Liver (tissue), 9 donors: ENCODE results near the gene DISP3. TPM values are rescaled to one million over a fixed set of nuclear protein-coding genes. Genes with fewer than 3 reads are reported as not detected.

Source experiments
- DNase-seq: peaks from one replicate; pipeline ENCODE4 v3.0.0-alpha.2; 2017; ENCODE audit warnings: low spot score
- H3K27ac ChIP-seq, 2 donors: one replicate each; pipeline ENCODE4 v1.7.0; 2013; ENCODE audit warnings: inconsistent platforms in 2 of 2, low read length in 2 of 2, control low read depth in 1 of 2, low read depth in 1 of 2, mild to moderate bottlenecking in 1 of 2
- H3K27me3 ChIP-seq, 4 donors: one replicate each; pipeline versions ENCODE4 v1.6.1 to v1.7.0; 2013; ENCODE audit warnings: low read length in 3 of 4, inconsistent platforms in 1 of 4, mild to moderate bottlenecking in 1 of 4, moderate library complexity in 1 of 4; ENCODE audit not compliant: control insufficient read depth in 4 of 4, insufficient read depth in 4 of 4
- H3K36me3 ChIP-seq, 4 donors: one replicate each; pipeline versions ENCODE4 v1.6.1 to v1.7.0; 2013; ENCODE audit warnings: low read length in 3 of 4, mild to moderate bottlenecking in 3 of 4, low read depth in 1 of 4, moderate library complexity in 1 of 4; ENCODE audit not compliant: control insufficient read depth in 4 of 4, insufficient read depth in 3 of 4
- H3K4me1 ChIP-seq, 4 donors: one replicate each; pipeline versions ENCODE4 v1.6.1 to v1.7.0; 2013; ENCODE audit warnings: low read length in 3 of 4, mild to moderate bottlenecking in 3 of 4, moderate library complexity in 1 of 4; ENCODE audit not compliant: control insufficient read depth in 4 of 4, insufficient read depth in 4 of 4
- H3K4me3 ChIP-seq, 3 donors: one replicate each; pipeline versions ENCODE4 v1.6.1 to v1.7.0; 2013; ENCODE audit warnings: low read length in 3 of 3, control low read depth in 1 of 3, low read depth in 1 of 3, mild to moderate bottlenecking in 1 of 3
- H3K9ac ChIP-seq, 2 donors: one replicate each; pipeline ENCODE4 v1.7.0; 2013; ENCODE audit warnings: low read length in 2 of 2, mild to moderate bottlenecking in 2 of 2, moderate library complexity in 2 of 2, control low read depth in 1 of 2, low read depth in 1 of 2
- H3K9me3 ChIP-seq, 4 donors: one replicate each; pipeline versions ENCODE4 v1.6.1 to v1.7.0; 2013; ENCODE audit warnings: low read length in 3 of 4; ENCODE audit not compliant: control insufficient read depth in 4 of 4
- ATF3 ChIP-seq: IDR thresholded peaks from 2 replicates; pipeline ENCODE4 v1.6.1; 2016; ENCODE audit warnings: antibody characterized with exemption
- CTCF ChIP-seq: fragments of 150-350 bp; IDR thresholded peaks from 2 replicates; pipeline ENCODE4 v1.5.1; 2017; ENCODE audit warnings: improper control_type of control experiment, low read depth, low read length; ENCODE audit not compliant: missing input control
- EGR1 ChIP-seq, 2 donors: IDR thresholded peaks; 2 replicates each; pipeline ENCODE4 v1.6.1; 2016 to 2018; ENCODE audit warnings: antibody characterized with exemption in 2 of 2, low read depth in 2 of 2
- FOXA1 ChIP-seq: IDR thresholded peaks from 2 replicates; pipeline ENCODE4 v1.6.1; 2016; ENCODE audit warnings: antibody characterized with exemption
- FOXA2 ChIP-seq: IDR thresholded peaks from 2 replicates; pipeline ENCODE4 v1.6.1; 2016; ENCODE audit warnings: antibody characterized with exemption
- GABPA ChIP-seq, 2 donors: IDR thresholded peaks in 1 of 2; conservative IDR thresholded peaks in 1 of 2; 2 replicates each; pipeline ENCODE4 v1.6.1; 2016; ENCODE audit warnings: antibody characterized with exemption in 2 of 2, mild to moderate bottlenecking in 1 of 2, moderate library complexity in 1 of 2
- HNF4A ChIP-seq, 2 donors: conservative IDR thresholded peaks; 2 replicates each; pipeline ENCODE4 v1.6.1; 2016; ENCODE audit warnings: antibody characterized with exemption in 2 of 2, mild to moderate bottlenecking in 2 of 2
- HNF4G ChIP-seq: IDR thresholded peaks from 2 replicates; pipeline ENCODE4 v1.6.1; 2016; ENCODE audit warnings: antibody characterized with exemption
- JUND ChIP-seq, 2 donors: IDR thresholded peaks; 2 replicates each; pipeline ENCODE4 v1.6.1; 2016; ENCODE audit warnings: antibody characterized with exemption in 2 of 2
- MAX ChIP-seq: IDR thresholded peaks from 2 replicates; pipeline ENCODE4 v1.6.1; 2016; ENCODE audit warnings: antibody characterized with exemption
- NR2F2 ChIP-seq: IDR thresholded peaks from 2 replicates; pipeline ENCODE4 v1.6.1; 2016; ENCODE audit warnings: antibody characterized with exemption
- RAD21 ChIP-seq, 2 donors: IDR thresholded peaks; 2 replicates each; pipeline ENCODE4 v1.6.1; 2016; ENCODE audit warnings: antibody characterized with exemption in 2 of 2, mild to moderate bottlenecking in 2 of 2
- REST ChIP-seq: IDR thresholded peaks from 2 replicates; pipeline ENCODE4 v1.6.1; 2016; ENCODE audit warnings: antibody characterized with exemption, mild to moderate bottlenecking
- RXRA ChIP-seq, 2 donors: IDR thresholded peaks; 2 replicates each; pipeline ENCODE4 v1.6.1; 2017 to 2018; ENCODE audit warnings: antibody characterized with exemption in 2 of 2, mild to moderate bottlenecking in 1 of 2
- SP1 ChIP-seq: IDR thresholded peaks from 2 replicates; pipeline ENCODE4 v1.6.1; 2018; ENCODE audit warnings: antibody characterized with exemption, mild to moderate bottlenecking
- TAF1 ChIP-seq: conservative IDR thresholded peaks from 2 replicates; pipeline ENCODE4 v1.6.1; 2016; ENCODE audit warnings: antibody characterized with exemption, mild to moderate bottlenecking
- YY1 ChIP-seq: IDR thresholded peaks from 2 replicates; pipeline ENCODE4 v1.6.1; 2016; ENCODE audit warnings: antibody characterized with exemption, mild to moderate bottlenecking
- ZBTB33 ChIP-seq: IDR thresholded peaks from 2 replicates; pipeline ENCODE4 v1.6.1; 2016; ENCODE audit warnings: antibody characterized with exemption
- WGBS: extraction: QIAGEN DNeasy Blood & Tissue Kit; methylation state at CpG from one replicate; pipeline ENCODE4 v1.1.7; 2013; 5-methylcytosine and 5-hydroxymethylcytosine counted together
- polyA plus RNA-seq, 2 donors: library from polyadenylated mRNA; stranded (reverse) in 1 of 2; unstranded in 1 of 2; fragments of 200-250 nt in 1 of 2; fragments of >200 nt in 1 of 2; fragmentation: Nextera tagmentation in 1 of 2; extraction: Ambion mirVana in 1 of 2; gene quantifications; one replicate each; pipeline versions ENCODE4 v1.2.1 to v1.2.3, GENCODE V29; 2013 to 2015
- total RNA-seq, 2 donors: library from RNA; depleted of rRNA; stranded (reverse); fragments of >200 nt; gene quantifications; one replicate each; pipeline ENCODE4 v1.2.3, GENCODE V29; 2014
- donor health status: healthy.
- donor health status: healthy.
- donor health status: healthy.
- donor health status: healthy.
- donor health status: healthy.

DISP3 gene
- total and polyA plus RNA-seq, 4 donors: 0.02 to 0.08 TPM; not detected in 2

- TF ChIP-seq HNF4G (no peak), SP1 (no peak), TAF1 (no peak), FOXA1 (no peak), ATF3 (no peak), NR2F2 (peak; percentile 58), GABPA (IDR thresholded peaks at IDR 0.05 in 1 of 2, conservative IDR thresholded peaks at IDR 0.05 in 1 of 2) (no peak), EGR1 (IDR thresholded peaks at IDR 0.05; ENCODE audit: low read depth in 2 of 2) (no peak)
- WGBS: 58% methylated on average over 12 of the region's 12 CpGs
- H3K9ac ChIP-seq: no peak overlapping the region
- H3K4me1 ChIP-seq: no peaks in the 10 kb centered on the region
- H3K36me3 ChIP-seq: no peaks in the 10 kb centered on the region
- H3K4me3 ChIP-seq: no peak overlapping the region
- H3K27ac ChIP-seq: no peak overlapping the region
- no peaks in the 10 kb centered on the region for H3K27me3 ChIP-seq
- no peak for DNase-seq
- H3K9me3 ChIP-seq: no peaks in the 10 kb centered on the region
These were observed 7.5 kb downstream of the DISP3 start for GRCh38 chr1:11486231-11487009.

- H3K36me3 ChIP-seq: no peaks in the 10 kb centered on the region
- no peak overlapping the region for H3K27ac ChIP-seq
- no peaks in the 10 kb centered on the region for H3K9me3 ChIP-seq
- TF ChIP-seq HNF4G (no peak), ZBTB33 (no peak), JUND (IDR thresholded peaks at IDR 0.05) (no peak), MAX (no peak), NR2F2 (no peak), ATF3 (no peak), HNF4A (conservative IDR thresholded peaks at IDR 0.05) (no peak), FOXA2 (no peak), YY1 (no peak), SP1 (no peak), FOXA1 (no peak), GABPA (IDR thresholded peaks at IDR 0.05 in 1 of 2, conservative IDR thresholded peaks at IDR 0.05 in 1 of 2) (no peak), CTCF (no peak), RXRA (IDR thresholded peaks at IDR 0.05) (no peak), EGR1 (IDR thresholded peaks at IDR 0.05; ENCODE audit: low read depth in 2 of 2) (no peak), RAD21 (IDR thresholded peaks at IDR 0.05) (no peak), TAF1 (no peak), REST (no peak)
- H3K4me3 ChIP-seq: no peak overlapping the region
- no peak for DNase-seq
- no peaks in the 10 kb centered on the region for H3K4me1 ChIP-seq
- no peaks in the 10 kb centered on the region for H3K27me3 ChIP-seq
- no peak overlapping the region for H3K9ac ChIP-seq
- WGBS: 47% methylated on average over 10 of the region's 10 CpGs
These were observed 8.3 kb downstream of the DISP3 start for GRCh38 chr1:11487196-11487751.
